ENCODE results near the gene UBN1.

The UBN1 gene

DNA sequence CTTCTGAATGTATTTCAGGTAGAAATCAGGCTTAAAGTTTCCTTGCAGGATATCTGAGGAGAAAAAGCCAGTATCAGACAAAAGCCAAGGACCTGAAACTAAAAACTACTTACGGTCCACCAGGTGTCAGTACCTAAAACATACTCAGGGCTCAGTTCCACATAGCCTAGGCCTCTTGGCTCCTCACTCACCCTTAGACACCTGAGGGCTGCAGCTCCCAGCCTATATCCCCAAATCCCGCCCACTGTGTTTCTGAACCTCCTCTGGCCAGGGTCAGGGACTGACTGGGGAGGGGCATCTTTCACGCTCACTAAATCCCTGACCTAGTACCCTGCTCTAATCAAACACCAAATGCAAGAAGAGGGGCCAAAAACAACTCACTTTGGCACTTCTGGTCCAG is 36.0 kb upstream of the UBN1 start:
- H3K4me3 ChIP-seq (ENCODE audit: low read depth, low read length): no peak overlapping the region
- DNase-seq (ENCODE audit: low read depth): no peak
- no peak for TF ChIP-seq CTCF (conservative IDR thresholded peaks at IDR 0.05; ENCODE audit: low read depth, low read length)

DNA sequence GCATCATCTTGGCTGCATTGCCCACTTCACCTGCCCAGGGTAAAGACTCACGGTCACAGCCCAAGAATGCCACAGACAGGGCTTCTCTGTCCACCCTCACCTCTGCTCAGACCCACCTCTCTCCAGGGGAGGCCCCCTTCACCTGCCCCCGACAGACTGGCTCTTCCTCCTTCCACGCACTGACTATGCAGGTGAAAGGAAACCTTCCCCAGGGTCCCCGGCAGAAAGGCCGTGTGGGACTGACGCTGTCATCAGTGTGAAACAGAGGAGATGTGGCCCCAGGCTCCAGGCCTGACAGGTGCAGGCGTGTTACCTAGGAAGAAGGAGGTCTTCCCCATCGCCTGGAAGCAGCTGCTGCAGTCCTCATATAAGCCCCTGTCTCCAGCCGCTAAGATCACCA is 35.5 kb upstream of the UBN1 start:
- no peak for DNase-seq (ENCODE audit: low read depth)
- H3K4me3 ChIP-seq (ENCODE audit: low read depth, low read length): no peak overlapping the region
- no peak for TF ChIP-seq CTCF (conservative IDR thresholded peaks at IDR 0.05; ENCODE audit: low read depth, low read length)

DNA sequence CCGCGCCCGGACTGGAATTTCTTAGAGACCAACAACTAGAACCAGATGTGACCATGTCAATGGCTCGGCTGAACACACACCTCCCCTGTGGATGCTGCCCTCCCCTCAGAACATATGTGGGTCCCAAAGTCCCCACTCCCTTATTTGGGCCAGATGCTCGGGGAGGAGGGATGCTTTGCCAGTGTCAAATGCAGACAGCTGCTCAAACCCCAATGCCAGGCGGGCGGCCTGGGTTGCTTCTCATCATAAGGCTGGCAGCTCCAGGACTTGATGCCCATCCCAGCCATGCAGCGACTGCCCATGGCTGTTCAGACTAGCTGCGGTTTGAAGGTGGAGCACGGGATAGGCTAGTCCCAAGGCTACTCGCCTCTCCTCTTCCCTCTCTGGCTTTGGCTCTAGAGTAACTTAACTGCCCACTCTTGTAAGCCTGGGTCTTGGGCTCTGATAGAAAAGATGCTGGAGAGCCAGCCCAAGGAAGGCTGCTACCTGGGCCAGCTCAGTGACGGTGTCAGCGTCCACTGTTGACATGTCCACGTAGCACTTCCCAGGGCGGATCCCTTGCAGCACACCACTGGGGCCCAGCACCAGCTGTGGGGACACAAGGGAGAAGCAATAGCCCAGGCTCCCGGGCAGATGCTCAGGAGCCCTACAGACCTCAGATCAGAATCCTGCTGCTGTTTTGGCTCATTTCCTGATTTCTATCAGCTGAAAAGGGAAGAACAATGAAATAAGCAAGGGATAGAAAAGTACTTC is 33.9 kb upstream of the UBN1 start:
- no peak for DNase-seq (ENCODE audit: low read depth)
- TF ChIP-seq CTCF (conservative IDR thresholded peaks at IDR 0.05; ENCODE audit: low read depth, low read length): no peak

DNA sequence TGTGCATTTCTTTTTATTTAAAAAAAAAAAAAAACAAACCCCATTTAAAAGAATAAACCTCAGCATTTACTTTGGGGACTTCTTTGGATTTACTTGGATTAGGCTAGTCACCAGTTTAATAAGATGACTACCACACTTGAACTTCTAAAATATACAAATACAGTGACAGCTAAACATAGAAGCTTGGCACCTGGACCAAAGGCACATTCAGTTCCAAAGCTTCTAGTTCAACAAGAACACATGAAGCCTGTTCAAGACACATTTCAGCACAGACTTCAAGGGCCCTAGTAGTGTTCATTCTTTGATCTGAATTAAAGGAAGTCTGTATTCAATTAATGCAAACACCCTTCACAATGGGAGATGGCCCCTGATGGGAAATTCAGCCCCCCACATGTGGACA is 33.2 kb upstream of the UBN1 start:
- TF ChIP-seq CTCF (conservative IDR thresholded peaks at IDR 0.05; ENCODE audit: low read depth, low read length): no peak
- H3K4me3 ChIP-seq (ENCODE audit: low read depth, low read length): no peak overlapping the region
- no peak for DNase-seq (ENCODE audit: low read depth)

More for the DNA sequence above, 33.9 kb upstream of the UBN1 start:
- H3K4me3 ChIP-seq (ENCODE audit: low read depth, low read length): no peak overlapping the region

DNA sequence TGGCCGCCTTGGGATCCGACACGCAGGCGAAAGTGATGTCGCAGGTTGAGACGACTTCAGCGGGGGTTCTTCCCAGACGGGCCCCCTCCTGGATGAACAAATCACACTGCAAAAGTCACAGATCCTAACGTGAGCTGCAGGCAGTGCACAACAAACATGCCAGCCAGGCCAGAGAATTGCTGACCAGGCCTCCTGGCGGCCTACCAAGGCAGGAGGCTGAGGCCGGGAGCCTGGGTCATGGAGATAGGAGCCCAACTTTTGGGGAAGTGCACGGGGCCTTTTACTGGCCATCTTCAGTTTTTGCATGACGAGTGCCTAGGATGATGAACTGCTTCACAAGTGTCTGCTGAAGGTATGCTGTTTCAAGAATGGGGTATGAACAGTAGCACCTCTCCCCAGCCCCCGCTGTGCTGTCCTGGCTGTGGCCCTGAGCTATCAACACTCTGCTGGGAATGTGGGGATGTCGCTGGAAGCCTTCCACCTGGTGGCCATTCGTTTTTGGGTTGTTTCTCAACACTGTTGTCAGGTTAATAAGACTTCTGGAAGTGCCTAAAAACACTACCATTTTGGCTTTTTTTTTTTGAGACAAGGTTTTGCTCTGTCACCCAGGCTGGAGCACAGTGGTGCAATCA is 32.6 kb upstream of the UBN1 start:
- DNase-seq (ENCODE audit: low read depth): peak; percentile 20
- H3K4me3 ChIP-seq (ENCODE audit: low read depth, low read length): no peak overlapping the region
- TF ChIP-seq CTCF (conservative IDR thresholded peaks at IDR 0.05; ENCODE audit: low read depth, low read length): peak; percentile 25

- H3K4me3 ChIP-seq (ENCODE audit: low read depth, low read length): no peak overlapping the region
- no peak for TF ChIP-seq CTCF (conservative IDR thresholded peaks at IDR 0.05; ENCODE audit: low read depth, low read length)
- DNase-seq (ENCODE audit: low read depth): no peak
Observed at GRCh38 chr16:4820652-4821051, 26.6 kb upstream of the UBN1 start.

- TF ChIP-seq CTCF (conservative IDR thresholded peaks at IDR 0.05; ENCODE audit: low read depth, low read length): no peak
- no peak for DNase-seq (ENCODE audit: low read depth)
- H3K4me3 ChIP-seq (ENCODE audit: low read depth, low read length): no peak overlapping the region
Observed at GRCh38 chr16:4825196-4825595, 22.1 kb upstream of the UBN1 start.

Measured in choroid plexus epithelial cell (primary cell).